SK-N-SH (cell line): ENCODE measurements around the gene DDR1.

ENCODE experiments used
- CHD2 ChIP-seq: fragments of 150-350 bp; IDR thresholded peaks from 2 replicates; pipeline ENCODE4 v1.6.1; 2018; ENCODE audit warnings: low read length; ENCODE audit not compliant: partially characterized antibody
- CTCF ChIP-seq: fragments of 200-600 bp; sonication (generic); IDR thresholded peaks from 2 replicates; pipeline ENCODE4 v1.6.1; 2017; ENCODE audit warnings: antibody characterized with exemption, mild to moderate bottlenecking, moderate library complexity
- ELF1 ChIP-seq: IDR thresholded peaks from 2 replicates; pipeline ENCODE4 v1.4.0; 2012
- EP300 ChIP-seq, 2 experiments: IDR thresholded peaks; 2 replicates each; pipeline versions ENCODE4 v1.4.0 to v1.6.1; 2012; ENCODE audit warnings: borderline replicate concordance in 1 of 2, low read depth in 1 of 2, low read length in 1 of 2
- MEF2A ChIP-seq: IDR thresholded peaks from 2 replicates; pipeline ENCODE4 v1.4.0; 2012; ENCODE audit warnings: low read depth, borderline replicate concordance
- POLR2AphosphoS5 ChIP-seq: IDR thresholded peaks from 2 replicates; pipeline ENCODE4 v1.6.1; 2012; ENCODE audit warnings: low read depth, low read length
- RAD21 ChIP-seq: IDR thresholded peaks from 2 replicates; pipeline ENCODE4 v1.6.1; 2012; ENCODE audit warnings: mild to moderate bottlenecking, low read length
- RCOR1 ChIP-seq: fragments of 150-350 bp; IDR thresholded peaks from 2 replicates; pipeline ENCODE4 v1.6.1; 2017; ENCODE audit warnings: antibody characterized with exemption, low read length
- RFX5 ChIP-seq: IDR thresholded peaks from 2 replicates; pipeline ENCODE4 v1.6.1; 2012; ENCODE audit warnings: mild to moderate bottlenecking, improper control_type of control experiment, low read length
- TCF12 ChIP-seq: IDR thresholded peaks from 2 replicates; pipeline ENCODE4 v1.4.0; 2012
- USF1 ChIP-seq: IDR thresholded peaks from 2 replicates; pipeline ENCODE4 v1.4.0; 2012; ENCODE audit warnings: low read depth, borderline replicate concordance
- YY1 ChIP-seq: IDR thresholded peaks from 2 replicates; pipeline ENCODE4 v1.4.0; 2012; ENCODE audit warnings: low read depth, mild to moderate bottlenecking
- ZBTB33 ChIP-seq: IDR thresholded peaks from 2 replicates; pipeline ENCODE4 v1.4.0; 2012; ENCODE audit warnings: low read depth, borderline replicate concordance

GRCh38 chr6:30938730-30939129, 54.4 kb downstream of the DDR1 start:
- TF ChIP-seq CHD2 (no peak), TCF12 (no peak), CTCF (no peak), RFX5 (no peak), RAD21 (no peak), ZBTB33 (no peak), USF1 (no peak), ELF1 (no peak), YY1 (no peak), RCOR1 (no peak), POLR2AphosphoS5 (no peak), MEF2A (no peak), EP300 (IDR thresholded peaks at IDR 0.05; ENCODE audit: borderline replicate concordance in 1 of 2, low read depth in 1 of 2, low read length in 1 of 2) (no peak)
